Ovary (tissue), 9 donors: ENCODE measurements around the gene ARID1B. TPM values are rescaled to one million over a fixed set of nuclear protein-coding genes. Genes with fewer than 3 reads are reported as not detected.
"Not testable (repeated sequence)": the region's sequence is repeated elsewhere in the genome, so short reads cannot be mapped to it uniquely, and the experiment has no call there.

Experiments
- DNase-seq, 5 donors: peaks; one replicate each; pipeline ENCODE4 v3.0.0-alpha.2; 2019 to 2020
- H3K27ac ChIP-seq, 2 donors: fragments of 200-600 bp; one replicate each; pipeline versions ENCODE4 v1.5.1 to v1.8.0; 2019 to 2022
- H3K27me3 ChIP-seq: fragments of 200-600 bp; one replicate; pipeline ENCODE4 v1.8.0; 2022
- H3K36me3 ChIP-seq: fragments of 200-600 bp; sonication (generic); one replicate; pipeline ENCODE4 v1.5.1; 2019
- H3K4me1 ChIP-seq: one replicate; pipeline ENCODE4 v1.8.1; 2013; ENCODE audit warnings: mild to moderate bottlenecking, moderate library complexity; ENCODE audit not compliant: insufficient read depth
- H3K4me3 ChIP-seq: fragments of 200-600 bp; sonication (generic); one replicate; pipeline ENCODE4 v1.5.1; 2017
- H3K9me3 ChIP-seq, 2 donors: fragments of 200-600 bp in 1 of 2; sonication (generic) in 1 of 2; one replicate each; pipeline versions ENCODE4 v1.5.1 to v1.8.1; 2013 to 2019; ENCODE audit warnings: mild to moderate bottlenecking in 1 of 2, moderate library complexity in 1 of 2
- CTCF ChIP-seq, 3 donors: fragments of 450-650 bp in 2 of 3; fragments of 200-600 bp in 1 of 3; IDR thresholded peaks; one replicate each; pipeline versions ENCODE4 v1.5.1 to v1.8.0; 2016 to 2022; ENCODE audit warnings: antibody characterized with exemption in 3 of 3, mild to moderate bottlenecking in 1 of 3
- EP300 ChIP-seq: sonication (generic); formaldehyde crosslinking; IDR thresholded peaks from one replicate; pipeline ENCODE4 v1.6.1; 2017; ENCODE audit warnings: antibody characterized with exemption
- POLR2A ChIP-seq: fragments of 450-650 bp; IDR thresholded peaks from one replicate; pipeline ENCODE4 v1.6.1; 2017; ENCODE audit warnings: antibody characterized with exemption, mild to moderate bottlenecking, moderate library complexity
- WGBS, 3 donors: extraction: QIAGEN DNeasy Blood & Tissue Kit in 1 of 3; methylation state at CpG; one replicate each; pipeline versions ENCODE4 v1.1.5 to v1.1.7; 2013 to 2017; 5-methylcytosine and 5-hydroxymethylcytosine counted together
- intact Hi-C, 4 donors: fragments of 100-400 bp; cut with DNase I; formaldehyde crosslinking; loops; one replicate each; pipeline versions ENCODE4 v1.11.0 to v1.15.1; 2022 to 2023
- polyA plus RNA-seq, 2 donors: library from polyadenylated mRNA; stranded (reverse); fragments of 200-250 nt in 1 of 2; fragments of 350-450 nt in 1 of 2; fragmentation: Illumina TruSeq in 1 of 2; extraction: RNeasy Lipid Tissue Mini Kit (QIAGEN cat#74804) in 1 of 2; gene quantifications; one replicate each; pipeline ENCODE4 v1.2.3, GENCODE V29; 2013 to 2014
- total RNA-seq, 7 donors: library from RNA; depleted of rRNA in 2 of 7; stranded (reverse); fragments of >200 nt in 2 of 7; fragmentation: NEBNext Ultra II Directional in 3 of 7; extraction: Animal tissue kit (Norgen Biotek cat#: 25700) in 3 of 7; gene quantifications; one replicate each; pipeline versions ENCODE4 v1.1.0 to v1.2.4, GENCODE V29; 2016 to 2023
- donor health status: DM: no; HTN: no; CAD: no; lungs with moderate emphysema.
- donor health status: DM: no; HTN: no; CAD: no.
- donor health status: Bipolar disorder and iron deficiency.
- donor health status: DM: yes; HTN: yes; CAD: no.
- donor health status: DM: no; HTN: no; CAD: no.
- donor health status: DM: yes; HTN: yes; CAD: no.

ARID1B gene
- total and polyA plus RNA-seq, 9 donors = 33.2 to 144 (median 105) TPM

GRCh38 chr6:157036245-157036711 lies 259.1 kb downstream of the ARID1B start:
- no peaks in the 10 kb centered on the region for H3K4me1 ChIP-seq
- H3K27me3 ChIP-seq = no peaks in the 10 kb centered on the region
- WGBS, 3 donors = 64 to 76% (median 73%) methylated on average over 5 of the region's 5 CpGs
- no peak overlapping the region for H3K4me3 ChIP-seq
- intact Hi-C loops = loop anchor here in 3 of 4 donors (5.0 to 10.0 kb wide), 3 partner anchors 146 to 239 kb away; no protein-coding TSS in a partner anchor
- no peaks in the 10 kb centered on the region for H3K36me3 ChIP-seq
- no peaks in the 10 kb centered on the region for H3K9me3 ChIP-seq
- TF ChIP-seq POLR2A = no peak
- no peak for TF ChIP-seq CTCF (IDR thresholded peaks at IDR 0.05)
- TF ChIP-seq EP300 = no peak
- no peak overlapping the region for H3K27ac ChIP-seq
- no peak for DNase-seq

DNA sequence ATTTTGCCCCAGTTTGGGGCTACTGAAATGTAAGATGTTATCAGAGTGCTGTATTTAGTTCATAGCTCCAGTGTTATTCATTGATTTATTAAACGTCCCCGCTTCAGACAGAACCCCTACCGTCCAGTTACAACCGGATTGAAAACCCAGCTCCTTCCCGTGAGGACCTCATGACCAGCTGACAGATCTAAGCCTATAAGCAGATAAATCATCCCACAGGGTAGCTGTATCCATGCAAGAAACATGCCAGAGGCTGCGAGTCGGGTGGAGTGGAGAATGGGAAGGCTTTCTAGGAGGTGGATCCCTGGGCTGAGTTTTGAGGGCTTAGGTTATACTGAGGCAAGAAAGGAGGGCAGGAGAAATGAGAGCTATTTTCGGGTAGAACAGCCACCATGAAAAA lies 260.0 kb downstream of the ARID1B start:
- no peak overlapping the region for H3K4me3 ChIP-seq
- H3K9me3 ChIP-seq = no peaks in the 10 kb centered on the region
- no peaks in the 10 kb centered on the region for H3K4me1 ChIP-seq
- no peaks in the 10 kb centered on the region for H3K27me3 ChIP-seq
- 84 to 92% (median 85%) methylated on average over 8 of the region's 8 CpGs for WGBS, 3 donors
- H3K27ac ChIP-seq = no peak overlapping the region
- intact Hi-C loops = loop anchor here in 3 of 4 donors (5.0 to 10.0 kb wide), 3 partner anchors 145 to 238 kb away; no protein-coding TSS in a partner anchor
- TF ChIP-seq CTCF (IDR thresholded peaks at IDR 0.05) (no peak), POLR2A (no peak), EP300 (no peak)
- no peak for DNase-seq
- H3K36me3 ChIP-seq = no peaks in the 10 kb centered on the region

- Histone ChIP-seq H3K9me3 (no peaks in the 10 kb centered on the region), H3K27ac (no peak overlapping the region), H3K4me3 (no peak overlapping the region), H3K27me3 (no peaks in the 10 kb centered on the region), H3K36me3 (no peaks in the 10 kb centered on the region), H3K4me1 (no peaks in the 10 kb centered on the region)
- intact Hi-C loops = loop anchor here in 3 of 4 donors (5.0 to 10.0 kb wide), 3 partner anchors 144 to 236 kb away; no protein-coding TSS in a partner anchor
- 95 to 97% (median 97%) methylated on average over 7 of the region's 7 CpGs for WGBS, 3 donors
- no peak for DNase-seq
- no peak for TF ChIP-seq POLR2A
Measured at GRCh38 chr6:157038610-157039009, 261.4 kb downstream of the ARID1B start.

- H3K4me1 ChIP-seq, H3K36me3 ChIP-seq, H3K4me3 ChIP-seq, H3K27me3 ChIP-seq, DNase-seq, H3K27ac ChIP-seq, H3K9me3 ChIP-seq: not testable (repeated sequence)
- intact Hi-C loops = loop anchor here in 3 of 4 donors (5.0 to 10.0 kb wide), 3 partner anchors 143 to 235 kb away; no protein-coding TSS in a partner anchor
- 96 to 99% (median 97%) methylated on average over 4 of the region's 4 CpGs for WGBS, 3 donors
Measured at GRCh38 chr6:157039639-157040038, 262.5 kb downstream of the ARID1B start.

DNA sequence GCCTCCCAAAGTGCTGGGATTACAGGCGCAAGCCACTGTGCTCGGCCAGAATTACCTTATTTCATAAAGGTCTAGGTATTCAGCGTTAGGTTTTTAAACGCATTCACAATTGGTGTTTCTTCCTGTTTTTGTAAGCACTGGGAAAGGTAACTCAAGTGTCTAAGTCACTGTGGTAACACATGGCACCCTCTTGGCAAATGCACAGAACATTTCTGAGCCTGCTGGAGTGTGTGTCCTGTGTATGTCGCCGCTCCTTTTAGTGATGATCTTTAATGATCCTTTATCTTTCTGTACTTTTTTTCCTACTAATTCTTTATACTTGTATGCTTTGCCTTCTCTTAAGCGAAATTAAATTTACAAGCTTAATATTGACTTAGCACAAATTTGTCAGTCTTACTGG lies 263.0 kb downstream of the ARID1B start:
- 92 to 97% (median 96%) methylated on average over 7 of the region's 7 CpGs for whole genome bisulfite sequencing, 3 donors
- Histone ChIP-seq H3K36me3 (no peaks in the 10 kb centered on the region), H3K4me1 (no peaks in the 10 kb centered on the region), H3K27me3 (no peaks in the 10 kb centered on the region), H3K9me3 (no peaks in the 10 kb centered on the region), H3K27ac (no peak overlapping the region), H3K4me3 (no peak overlapping the region)
- DNase-seq = no peak
- no peak for TF ChIP-seq POLR2A
- TF ChIP-seq EP300 = no peak
- TF ChIP-seq CTCF (IDR thresholded peaks at IDR 0.05) = no peak
- intact Hi-C loops = no loop called here
